Upper lobe of right lung (tissue), 1 donor: ENCODE data around the gene TMOD1. TPM values are rescaled to one million over a fixed set of nuclear protein-coding genes. Genes with fewer than 3 reads are reported as not detected.

ENCODE experiments used
- ATAC-seq: fragments of 200-7000 bp; cut with Tn5 transposase; one replicate; pipeline ENCODE4 v1.9.1; 2020; ENCODE audit warnings: mild to moderate bottlenecking, moderate library complexity
- DNase-seq: peaks from one replicate; pipeline ENCODE4 v3.0.0-alpha.2; 2020
- H3K27ac ChIP-seq: fragments of 200-600 bp; one replicate; pipeline ENCODE4 v1.8.0; 2022
- H3K27me3 ChIP-seq: fragments of 200-600 bp; one replicate; pipeline ENCODE4 v1.8.0; 2022; ENCODE audit warnings: mild to moderate bottlenecking
- H3K36me3 ChIP-seq: fragments of 200-600 bp; one replicate; pipeline ENCODE4 v1.8.0; 2022
- H3K4me1 ChIP-seq: fragments of 200-600 bp; one replicate; pipeline ENCODE4 v1.8.0; 2022
- H3K4me3 ChIP-seq: fragments of 200-600 bp; one replicate; pipeline ENCODE4 v1.8.0; 2022; ENCODE audit warnings: mild to moderate bottlenecking
- H3K9me3 ChIP-seq: fragments of 200-600 bp; one replicate; pipeline ENCODE4 v1.8.0; 2022
- intact Hi-C: fragments of 100-400 bp; cut with DNase I; formaldehyde crosslinking; loops from one replicate; pipeline ENCODE4 v1.11.0; 2022
- total RNA-seq: library from RNA; stranded (reverse); fragmentation: NEBNext Ultra II Directional; extraction: Animal tissue kit (Norgen Biotek cat#: 25700); gene quantifications from one replicate; pipeline ENCODE4 v1.2.1, GENCODE V29; 2021
- TF ChIP-seq, protein P1 (sequence below): fragments of 200-600 bp; IDR thresholded peaks from one replicate; pipeline ENCODE4 v1.8.0; 2022; ENCODE audit warnings: antibody characterized with exemption
- donor health status: DM: no; HTN: yes; CAD: no; lungs with severe emphysema.

The TMOD1 gene
- total RNA-seq, 1 donor from 2014 or later, result 11.3 TPM

DNA sequence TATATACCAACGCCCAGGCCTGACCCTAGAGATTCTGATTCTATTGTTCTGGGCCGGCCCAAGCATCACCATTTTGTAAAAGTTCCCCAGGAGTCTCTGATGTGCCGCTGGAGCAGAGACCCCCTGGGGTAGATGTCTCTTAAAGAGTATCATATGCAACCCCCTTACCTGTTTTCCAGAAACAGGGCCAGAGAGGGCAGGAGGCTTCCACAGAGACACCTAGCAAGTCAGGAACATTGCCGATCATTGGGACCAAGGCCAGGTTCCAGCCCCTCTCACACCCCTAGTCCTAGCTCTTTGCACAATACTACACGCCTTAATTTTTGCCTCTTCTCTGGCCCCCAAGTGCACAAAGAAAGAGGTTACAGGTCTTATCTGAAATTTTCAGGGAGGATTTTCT is 63.8 kb downstream of the TMOD1 start:
- peak; percentile 22 for DNase-seq

GRCh38 chr9:97567182-97567893 is 65.9 kb downstream of the TMOD1 start:
- TF ChIP-seq, protein P1, sequence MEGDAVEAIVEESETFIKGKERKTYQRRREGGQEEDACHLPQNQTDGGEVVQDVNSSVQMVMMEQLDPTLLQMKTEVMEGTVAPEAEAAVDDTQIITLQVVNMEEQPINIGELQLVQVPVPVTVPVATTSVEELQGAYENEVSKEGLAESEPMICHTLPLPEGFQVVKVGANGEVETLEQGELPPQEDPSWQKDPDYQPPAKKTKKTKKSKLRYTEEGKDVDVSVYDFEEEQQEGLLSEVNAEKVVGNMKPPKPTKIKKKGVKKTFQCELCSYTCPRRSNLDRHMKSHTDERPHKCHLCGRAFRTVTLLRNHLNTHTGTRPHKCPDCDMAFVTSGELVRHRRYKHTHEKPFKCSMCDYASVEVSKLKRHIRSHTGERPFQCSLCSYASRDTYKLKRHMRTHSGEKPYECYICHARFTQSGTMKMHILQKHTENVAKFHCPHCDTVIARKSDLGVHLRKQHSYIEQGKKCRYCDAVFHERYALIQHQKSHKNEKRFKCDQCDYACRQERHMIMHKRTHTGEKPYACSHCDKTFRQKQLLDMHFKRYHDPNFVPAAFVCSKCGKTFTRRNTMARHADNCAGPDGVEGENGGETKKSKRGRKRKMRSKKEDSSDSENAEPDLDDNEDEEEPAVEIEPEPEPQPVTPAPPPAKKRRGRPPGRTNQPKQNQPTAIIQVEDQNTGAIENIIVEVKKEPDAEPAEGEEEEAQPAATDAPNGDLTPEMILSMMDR, result no peak
- peak; percentile 41 for DNase-seq
- peaks cover 9% of the 10 kb centered on the region for H3K36me3 ChIP-seq
- H3K4me3 ChIP-seq, result no peak overlapping the region
- intact Hi-C loops, result no loop called here
- no peak for ATAC-seq
- no peak overlapping the region for H3K27ac ChIP-seq
- H3K4me1 ChIP-seq, result peaks cover 8% of the 10 kb centered on the region
- no peaks in the 10 kb centered on the region for H3K9me3 ChIP-seq
- no peaks in the 10 kb centered on the region for H3K27me3 ChIP-seq

More for the DNA sequence above, 63.8 kb downstream of the TMOD1 start:
- no peak for ATAC-seq
- H3K9me3 ChIP-seq, result no peaks in the 10 kb centered on the region
- intact Hi-C loops, result no loop called here
- TF ChIP-seq, protein P1, result no peak
- H3K4me1 ChIP-seq, result peaks cover 14% of the 10 kb centered on the region
- H3K27me3 ChIP-seq, result no peaks in the 10 kb centered on the region
- peaks cover 9% of the 10 kb centered on the region for H3K36me3 ChIP-seq
- no peak overlapping the region for H3K27ac ChIP-seq
- no peak overlapping the region for H3K4me3 ChIP-seq

DNA sequence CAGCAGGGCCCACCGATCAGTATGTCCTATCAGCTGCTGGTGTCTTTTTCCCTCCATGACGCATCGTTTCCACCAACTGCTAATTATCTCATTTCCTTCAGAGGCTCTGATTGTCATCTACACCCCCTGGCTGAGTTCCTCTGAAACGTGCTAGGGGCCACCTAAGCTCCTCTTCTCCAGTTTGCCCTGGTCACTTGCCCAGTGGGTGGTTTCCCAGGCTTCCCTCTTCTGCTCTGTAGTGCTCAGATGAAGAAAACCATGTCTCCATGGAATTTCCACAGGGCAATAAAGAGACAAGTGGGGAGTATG is 66.4 kb downstream of the TMOD1 start:
- peaks cover 8% of the 10 kb centered on the region for H3K4me1 ChIP-seq
- H3K36me3 ChIP-seq, result peaks cover 9% of the 10 kb centered on the region
- TF ChIP-seq, protein P1, result no peak
- H3K27ac ChIP-seq, result no peak overlapping the region
- H3K27me3 ChIP-seq, result no peaks in the 10 kb centered on the region
- no peak for ATAC-seq
- DNase-seq, result no peak
- intact Hi-C loops, result no loop called here
- no peak overlapping the region for H3K4me3 ChIP-seq
- no peaks in the 10 kb centered on the region for H3K9me3 ChIP-seq

DNA sequence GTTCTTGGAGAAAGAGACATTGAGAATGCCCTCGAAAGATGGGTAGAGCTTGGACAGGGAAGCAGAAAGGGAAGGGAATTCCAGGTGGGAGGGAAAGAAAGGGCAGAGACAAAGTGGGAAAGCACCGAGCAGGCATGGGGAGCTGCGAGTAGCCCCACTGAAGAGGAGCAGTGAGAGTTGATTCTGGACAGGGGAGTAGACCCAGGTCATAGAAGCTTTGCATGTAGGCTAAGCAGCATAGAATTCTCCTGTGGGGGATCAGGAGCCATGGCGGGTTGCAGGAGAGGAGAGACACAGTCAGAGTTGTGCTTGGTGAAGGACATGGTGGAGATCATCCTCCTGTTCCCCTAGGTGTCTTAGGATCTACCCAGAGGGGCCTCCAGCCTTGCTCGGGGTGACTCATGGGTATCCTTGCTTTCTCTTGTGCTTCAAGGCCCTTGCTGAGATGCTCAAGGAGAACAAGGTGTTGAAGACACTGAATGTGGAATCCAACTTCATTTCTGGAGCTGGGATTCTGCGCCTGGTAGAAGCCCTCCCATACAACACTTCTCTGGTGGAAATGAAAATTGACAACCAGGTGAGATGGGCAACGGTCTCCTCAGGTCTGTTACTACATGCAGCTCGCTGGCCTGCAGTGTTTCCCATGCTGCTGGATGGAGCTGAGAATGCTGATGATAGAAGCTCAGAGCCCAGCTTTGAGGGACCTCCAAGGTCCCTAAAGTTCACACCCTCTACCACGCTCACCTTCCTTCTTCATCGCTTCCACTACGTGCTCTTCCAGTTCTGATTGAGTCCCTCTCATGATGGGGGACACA is 67.2 kb downstream of the TMOD1 start:
- intact Hi-C loops, result no loop called here
- peaks cover 6% of the 10 kb centered on the region for H3K4me1 ChIP-seq
- peaks cover 9% of the 10 kb centered on the region for H3K36me3 ChIP-seq
- DNase-seq (peak; percentile 25), ATAC-seq (no peak)
- TF ChIP-seq, protein P1, result no peak
- no peak overlapping the region for H3K4me3 ChIP-seq
- H3K9me3 ChIP-seq, result no peaks in the 10 kb centered on the region
- H3K27ac ChIP-seq, result no peak overlapping the region
- H3K27me3 ChIP-seq, result no peaks in the 10 kb centered on the region

- no peaks in the 10 kb centered on the region for H3K9me3 ChIP-seq
- no peak overlapping the region for H3K27ac ChIP-seq
- no peaks in the 10 kb centered on the region for H3K4me1 ChIP-seq
- intact Hi-C loops, result no loop called here
- no peaks in the 10 kb centered on the region for H3K27me3 ChIP-seq
- DNase-seq (peak; percentile 62), ATAC-seq (no peak)
- TF ChIP-seq, protein P1, result no peak
- H3K4me3 ChIP-seq, result no peak overlapping the region
- peaks cover 9% of the 10 kb centered on the region for H3K36me3 ChIP-seq
These were observed 69.4 kb downstream of the TMOD1 start for GRCh38 chr9:97570899-97571298.
